ENCODE data around the gene FH.

GRCh38 chr1:241531195-241532161 is 11.9 kb upstream of the FH start:
- TF ChIP-seq POLR2A (IDR thresholded peaks at IDR 0.05; ENCODE audit: low read depth, low read length), result no peak
- TF ChIP-seq POLR2AphosphoS5 (IDR thresholded peaks at IDR 0.05; ENCODE audit: low read depth, low read length), result no peak
